ENCODE measurements around the gene ANKRD63.

ANKRD63 gene

DNA sequence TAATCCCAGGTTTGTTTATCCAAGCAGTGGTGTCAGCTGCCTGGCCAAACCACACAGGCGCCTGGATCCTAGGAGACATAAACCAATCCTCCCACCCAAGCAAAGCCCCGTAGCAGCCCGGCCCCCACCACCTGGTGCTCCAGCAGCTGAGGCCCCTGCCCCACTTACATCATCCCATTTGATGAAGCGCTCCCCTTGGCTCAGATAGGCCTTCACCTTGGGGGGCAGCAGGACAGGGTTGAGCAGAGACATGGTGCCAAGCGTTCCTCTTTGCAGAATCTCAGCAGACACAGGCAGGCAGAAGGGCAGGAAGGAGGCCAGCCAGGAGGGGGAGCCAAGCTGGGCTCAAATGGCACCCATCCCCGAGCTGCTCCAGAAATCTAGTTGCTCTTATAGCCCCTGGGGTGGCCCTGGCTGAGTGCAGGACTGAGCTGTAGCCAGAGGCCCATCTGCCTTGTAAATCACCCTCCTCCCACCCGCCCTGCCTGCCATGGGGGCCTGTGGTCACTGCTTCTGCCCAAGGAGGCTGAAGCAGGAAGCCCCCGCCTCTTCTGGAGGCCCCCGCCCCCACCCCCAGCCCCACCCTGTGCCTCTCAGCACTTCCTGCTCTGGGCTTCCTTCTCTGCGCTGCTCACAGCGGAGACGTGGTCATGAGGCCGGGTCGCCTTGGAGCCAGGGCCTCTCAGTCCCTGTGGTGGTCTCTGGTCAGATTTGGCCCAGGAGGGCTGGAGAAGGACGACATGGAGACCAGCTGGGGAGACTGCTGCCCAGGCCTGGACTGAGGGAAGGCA is 24.8 kb upstream of the ANKRD63 start, which contains the start of gene PLCB2:
Gene PLCB2, minus strand, starts transcription at position 515 of the 791 bp plus-strand sequence. Its CDS starts 263 bp downstream, at position 252.
- peak within 1 kb of the TSS; percentile 54 for H3K4me3 ChIP-seq
- DNase-seq (ENCODE audit: low spot score): no peak
- TF ChIP-seq, protein P1, sequence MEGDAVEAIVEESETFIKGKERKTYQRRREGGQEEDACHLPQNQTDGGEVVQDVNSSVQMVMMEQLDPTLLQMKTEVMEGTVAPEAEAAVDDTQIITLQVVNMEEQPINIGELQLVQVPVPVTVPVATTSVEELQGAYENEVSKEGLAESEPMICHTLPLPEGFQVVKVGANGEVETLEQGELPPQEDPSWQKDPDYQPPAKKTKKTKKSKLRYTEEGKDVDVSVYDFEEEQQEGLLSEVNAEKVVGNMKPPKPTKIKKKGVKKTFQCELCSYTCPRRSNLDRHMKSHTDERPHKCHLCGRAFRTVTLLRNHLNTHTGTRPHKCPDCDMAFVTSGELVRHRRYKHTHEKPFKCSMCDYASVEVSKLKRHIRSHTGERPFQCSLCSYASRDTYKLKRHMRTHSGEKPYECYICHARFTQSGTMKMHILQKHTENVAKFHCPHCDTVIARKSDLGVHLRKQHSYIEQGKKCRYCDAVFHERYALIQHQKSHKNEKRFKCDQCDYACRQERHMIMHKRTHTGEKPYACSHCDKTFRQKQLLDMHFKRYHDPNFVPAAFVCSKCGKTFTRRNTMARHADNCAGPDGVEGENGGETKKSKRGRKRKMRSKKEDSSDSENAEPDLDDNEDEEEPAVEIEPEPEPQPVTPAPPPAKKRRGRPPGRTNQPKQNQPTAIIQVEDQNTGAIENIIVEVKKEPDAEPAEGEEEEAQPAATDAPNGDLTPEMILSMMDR (IDR thresholded peaks at IDR 0.05): no peak
- H3K27ac ChIP-seq: peak within 1 kb of the TSS in 1 of 2 donors; percentile 76

DNA sequence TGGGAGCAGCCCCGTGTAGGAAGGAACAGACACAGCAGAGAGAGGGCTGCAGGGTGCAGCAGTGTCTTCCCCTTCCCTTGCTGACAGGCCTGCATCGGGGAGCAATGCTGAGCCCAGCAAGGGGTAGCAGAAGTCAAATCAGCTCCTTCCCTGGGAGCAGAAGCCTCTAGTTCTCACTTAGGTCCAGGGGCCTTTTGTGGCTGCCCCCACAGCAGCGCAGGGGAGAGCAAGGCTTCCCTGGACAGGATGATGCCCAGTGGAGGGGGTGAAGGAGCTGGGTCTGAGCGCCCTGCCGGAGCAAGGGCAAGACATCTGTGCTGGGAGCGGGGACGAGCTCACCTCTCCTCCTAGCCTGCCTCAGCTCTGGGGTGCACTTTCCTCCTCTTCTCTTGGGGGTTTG is 24.0 kb upstream of the ANKRD63 start:
- H3K4me3 ChIP-seq: peak overlapping the region; percentile 54
- no peak for DNase-seq (ENCODE audit: low spot score)
- peak overlapping the region in 1 of 2 donors; percentile 76 for H3K27ac ChIP-seq
- TF ChIP-seq, protein P1 (IDR thresholded peaks at IDR 0.05): no peak

GRCh38 chr15:40306371-40306770 is 23.5 kb upstream of the ANKRD63 start:
- Histone ChIP-seq H3K4me3 (peak overlapping the region; percentile 54), H3K27ac (peak overlapping the region in 1 of 2 donors; percentile 76)
- TF ChIP-seq, protein P1 (IDR thresholded peaks at IDR 0.05): no peak
- no peak for DNase-seq (ENCODE audit: low spot score)

GRCh38 chr15:40305281-40305680 is 22.4 kb upstream of the ANKRD63 start:
- TF ChIP-seq, protein P1 (IDR thresholded peaks at IDR 0.05): no peak
- no peak for DNase-seq (ENCODE audit: low spot score)
- no peak overlapping the region for H3K4me3 ChIP-seq
- H3K27ac ChIP-seq: no peak overlapping the region

- no peak for DNase-seq (ENCODE audit: low spot score)
- Histone ChIP-seq H3K27ac (no peak overlapping the region), H3K4me3 (no peak overlapping the region)
- TF ChIP-seq, protein P1 (IDR thresholded peaks at IDR 0.05): no peak
These were observed 20.7 kb upstream of the ANKRD63 start for GRCh38 chr15:40303576-40303975.

GRCh38 chr15:40302981-40303380 is 20.1 kb upstream of the ANKRD63 start:
- no peak for DNase-seq (ENCODE audit: low spot score)
- H3K27ac ChIP-seq: no peak overlapping the region
- TF ChIP-seq, protein P1 (IDR thresholded peaks at IDR 0.05): no peak
- no peak overlapping the region for H3K4me3 ChIP-seq

Measured in coronary artery (tissue), 2 donors.